Natural killer cell (primary cell): ENCODE results near the gene SHISA6. TPM values are rescaled to one million over a fixed set of nuclear protein-coding genes. Genes with fewer than 3 reads are reported as not detected.

ENCODE experiments used
- ATAC-seq, 3 donors: fragments of 150-1000 bp in 2 of 3; fragments of 200-7000 bp in 1 of 3; cut with Tn5 transposase; 1 replicate in 1 of 3; 2 replicates in 2 of 3; pipeline ENCODE4 v1.10.0; 2021; ENCODE audit warnings: mild to moderate bottlenecking in 2 of 3, moderate library complexity in 2 of 3
- DNase-seq, 2 donors: peaks; one replicate each; pipeline versions ENCODE4 v3.0.0 to v3.0.0-alpha.2; 2013 to 2021; ENCODE audit warnings: mixed read lengths in 1 of 2
- H3K27ac ChIP-seq: one replicate; pipeline ENCODE4 v1.5.1; 2013; ENCODE audit warnings: mild to moderate bottlenecking, low read length
- H3K27me3 ChIP-seq: one replicate; pipeline ENCODE4 v1.6.1; 2013; ENCODE audit warnings: low read length; ENCODE audit not compliant: control insufficient read depth, insufficient read depth
- H3K36me3 ChIP-seq: one replicate; pipeline ENCODE4 v1.6.1; 2013; ENCODE audit warnings: low read length; ENCODE audit not compliant: control insufficient read depth, insufficient read depth
- H3K4me1 ChIP-seq: one replicate; pipeline ENCODE4 v1.6.1; 2013; ENCODE audit warnings: low read length; ENCODE audit not compliant: control insufficient read depth, insufficient read depth
- H3K4me3 ChIP-seq: one replicate; pipeline ENCODE4 v1.5.1; 2013; ENCODE audit warnings: low read length
- H3K9me3 ChIP-seq: one replicate; pipeline ENCODE4 v1.6.1; 2013; ENCODE audit warnings: low read length; ENCODE audit not compliant: control insufficient read depth, insufficient read depth
- H3K27ac Mint-ChIP-seq, 2 donors: one replicate each; pipeline ENCODE4 v1.8.0; 2022; ENCODE audit warnings: mild to moderate bottlenecking in 2 of 2, mixed read lengths in 2 of 2, moderate library complexity in 1 of 2
- H3K27me3 Mint-ChIP-seq, 2 donors: one replicate each; pipeline ENCODE4 v1.8.0; 2022; ENCODE audit warnings: low read depth in 2 of 2, mixed read lengths in 2 of 2
- H3K36me3 Mint-ChIP-seq: one replicate; pipeline ENCODE4 v1.8.0; 2022; ENCODE audit warnings: mixed read lengths
- H3K4me1 Mint-ChIP-seq, 2 donors: one replicate each; pipeline ENCODE4 v1.8.0; 2022; ENCODE audit warnings: mixed read lengths in 2 of 2
- H3K4me3 Mint-ChIP-seq: one replicate; pipeline ENCODE4 v1.8.0; 2022; ENCODE audit warnings: mild to moderate bottlenecking, moderate library complexity, mixed read lengths
- H3K9me3 Mint-ChIP-seq, 2 donors: one replicate each; pipeline ENCODE4 v1.8.0; 2022; ENCODE audit warnings: mixed read lengths in 2 of 2
- WGBS: methylation state at CpG from one replicate; pipeline ENCODE4 v1.1.7; 2013; ENCODE audit warnings: missing lambda C conversion rate; ENCODE audit not compliant: insufficient coverage; 5-methylcytosine and 5-hydroxymethylcytosine counted together
- intact Hi-C: fragments of 100-400 bp; cut with micrococcal nuclease; formaldehyde crosslinking; loops from one replicate; pipeline ENCODE4 v1.14.2; 2022
- total RNA-seq, 4 donors: library from RNA; stranded (reverse); fragments of 120-200 nt in 1 of 4; gene quantifications; one replicate each; pipeline versions ENCODE4 v1.2.3 to v1.2.4, GENCODE V29; 2013 to 2022
- TF ChIP-seq, protein P1 (sequence below): fragments of 200-600 bp; IDR thresholded peaks from one replicate; pipeline ENCODE4 v1.8.0; 2022; ENCODE audit warnings: antibody characterized with exemption

The SHISA6 gene
- not detected for total RNA-seq
- total RNA-seq (2013) = not detected

DNA sequence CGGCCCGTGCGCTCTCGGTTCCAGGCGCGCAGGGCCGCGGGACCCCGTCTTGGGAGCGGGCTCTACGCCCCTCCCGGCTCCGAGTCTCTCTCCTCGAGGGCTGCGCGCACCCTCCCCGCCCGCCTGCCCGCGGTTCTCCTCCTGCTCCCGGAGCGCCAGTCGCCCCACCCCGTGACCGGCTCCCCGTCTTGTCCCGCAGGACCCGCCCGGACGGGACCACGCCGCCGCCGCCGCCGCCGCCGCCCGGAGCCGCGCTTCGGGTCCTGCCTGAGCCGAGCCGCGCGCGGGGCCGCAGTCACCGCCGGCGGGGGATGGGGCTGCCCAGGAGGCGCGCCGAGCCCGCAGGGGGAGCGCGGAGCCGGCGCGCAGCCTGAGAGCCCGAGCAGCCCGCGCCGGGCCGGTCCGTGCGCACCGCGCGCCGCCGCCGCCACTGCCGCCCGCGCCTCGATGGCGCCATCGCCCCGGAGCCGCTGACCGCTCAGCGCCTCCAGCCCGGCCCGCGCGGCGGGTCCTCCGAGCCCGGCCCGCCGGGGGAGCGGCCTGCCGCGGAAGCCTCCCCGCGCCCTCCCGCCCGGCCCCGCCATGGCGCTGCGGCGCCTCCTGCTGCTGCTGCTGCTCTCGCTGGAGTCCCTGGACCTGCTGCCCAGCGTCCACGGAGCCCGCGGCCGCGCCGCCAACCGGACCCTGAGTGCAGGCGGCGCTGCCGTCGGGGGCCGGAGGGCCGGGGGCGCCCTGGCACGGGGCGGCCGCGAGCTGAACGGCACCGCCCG, at the start of gene SHISA6:
Gene SHISA6, plus strand, starts transcription at position 373 of the 770 bp plus-strand sequence.
- Histone ChIP-seq H3K9me3 (no peaks in the 10 kb centered on the region), H3K36me3 (no peaks in the 10 kb centered on the region), H3K27ac (no peak within 1 kb of the TSS), H3K27me3 (peaks cover 5% of the 10 kb centered on the region), H3K4me3 (no peak within 1 kb of the TSS), H3K4me1 (no peaks in the 10 kb centered on the region)
- Mint-ChIP-seq H3K27ac (no peak within 1 kb of the TSS), H3K4me1 (peaks cover 0 to 5% of the 10 kb centered on the region in 2 donors), H3K4me3 (no peak within 1 kb of the TSS), H3K27me3 (peaks cover 49 to 52% of the 10 kb centered on the region in 2 donors), H3K9me3 (peaks cover 2 to 3% of the 10 kb centered on the region in 2 donors), H3K36me3 (no peaks in the 10 kb centered on the region)
- intact Hi-C loops = no loop called here
- ATAC-seq = no peak
- TF ChIP-seq, protein P1, sequence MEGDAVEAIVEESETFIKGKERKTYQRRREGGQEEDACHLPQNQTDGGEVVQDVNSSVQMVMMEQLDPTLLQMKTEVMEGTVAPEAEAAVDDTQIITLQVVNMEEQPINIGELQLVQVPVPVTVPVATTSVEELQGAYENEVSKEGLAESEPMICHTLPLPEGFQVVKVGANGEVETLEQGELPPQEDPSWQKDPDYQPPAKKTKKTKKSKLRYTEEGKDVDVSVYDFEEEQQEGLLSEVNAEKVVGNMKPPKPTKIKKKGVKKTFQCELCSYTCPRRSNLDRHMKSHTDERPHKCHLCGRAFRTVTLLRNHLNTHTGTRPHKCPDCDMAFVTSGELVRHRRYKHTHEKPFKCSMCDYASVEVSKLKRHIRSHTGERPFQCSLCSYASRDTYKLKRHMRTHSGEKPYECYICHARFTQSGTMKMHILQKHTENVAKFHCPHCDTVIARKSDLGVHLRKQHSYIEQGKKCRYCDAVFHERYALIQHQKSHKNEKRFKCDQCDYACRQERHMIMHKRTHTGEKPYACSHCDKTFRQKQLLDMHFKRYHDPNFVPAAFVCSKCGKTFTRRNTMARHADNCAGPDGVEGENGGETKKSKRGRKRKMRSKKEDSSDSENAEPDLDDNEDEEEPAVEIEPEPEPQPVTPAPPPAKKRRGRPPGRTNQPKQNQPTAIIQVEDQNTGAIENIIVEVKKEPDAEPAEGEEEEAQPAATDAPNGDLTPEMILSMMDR = no peak
- DNase-seq = no peak
- 6% methylated on average over 126 of the region's 126 CpGs for WGBS

DNA sequence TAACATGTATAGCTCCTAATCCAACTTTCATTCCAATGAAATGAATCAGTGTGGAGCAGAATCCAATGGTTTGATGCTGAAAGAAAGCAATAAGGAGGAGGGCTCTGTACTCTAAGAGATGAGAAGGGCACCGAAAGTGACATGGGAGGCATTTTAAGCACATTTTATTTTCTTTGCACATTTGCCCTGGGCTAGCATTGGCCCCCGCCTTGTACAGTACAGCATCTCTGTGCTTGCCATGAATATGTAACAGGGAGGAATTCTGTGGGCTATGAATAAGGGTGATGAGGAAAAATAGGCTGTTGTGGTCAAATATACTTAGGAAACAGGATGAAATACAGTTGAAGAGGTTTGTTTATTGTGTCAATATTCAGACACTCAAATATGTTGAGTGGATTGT, 45.2 kb upstream of the SHISA6 start:
- H3K27me3 Mint-ChIP-seq = no peaks in the 10 kb centered on the region
- intact Hi-C loops = no loop called here
- no peaks in the 10 kb centered on the region for H3K4me1 Mint-ChIP-seq
- Histone ChIP-seq H3K9me3 (peaks cover 2% of the 10 kb centered on the region), H3K4me3 (no peak overlapping the region), H3K27me3 (no peaks in the 10 kb centered on the region), H3K4me1 (no peaks in the 10 kb centered on the region), H3K36me3 (no peaks in the 10 kb centered on the region), H3K27ac (no peak overlapping the region)
- 71% methylated on average over 2 of the region's 2 CpGs for WGBS
- ATAC-seq (no peak), DNase-seq (no peak)
- H3K4me3 Mint-ChIP-seq = no peak overlapping the region
- H3K36me3 Mint-ChIP-seq = no peaks in the 10 kb centered on the region
- H3K9me3 Mint-ChIP-seq = peaks cover 0 to 2% of the 10 kb centered on the region in 2 donors
- H3K27ac Mint-ChIP-seq = no peak overlapping the region
- TF ChIP-seq, protein P1 = no peak

DNA sequence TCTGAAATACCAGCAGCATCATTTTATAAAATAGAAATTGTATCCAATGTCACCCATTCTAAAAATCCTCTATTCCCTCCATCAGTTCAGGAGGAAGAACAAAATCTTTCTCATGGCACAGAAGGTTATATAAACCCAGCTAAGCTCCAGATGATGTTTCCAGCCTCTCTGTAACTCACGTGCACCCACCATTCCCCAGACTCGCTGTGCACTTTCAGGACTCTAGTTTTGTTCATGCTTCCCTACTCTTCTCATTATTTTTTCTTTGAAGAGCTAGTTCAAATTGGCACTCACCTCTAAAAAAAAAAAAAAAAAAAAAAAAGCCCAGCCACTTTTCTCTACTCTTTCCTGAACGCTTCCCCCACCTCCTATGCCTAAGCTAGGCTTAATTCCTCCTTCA, 36.0 kb upstream of the SHISA6 start:
- ATAC-seq (no peak), DNase-seq (no peak)
- TF ChIP-seq, protein P1 = no peak
- H3K27ac Mint-ChIP-seq = no peak overlapping the region
- H3K4me1 ChIP-seq = no peaks in the 10 kb centered on the region
- no peaks in the 10 kb centered on the region for H3K36me3 ChIP-seq
- peaks cover 0 to 3% of the 10 kb centered on the region in 2 donors for H3K27me3 Mint-ChIP-seq
- WGBS = 79% methylated on average over 2 of the region's 3 CpGs
- H3K27ac ChIP-seq = no peak overlapping the region
- no peak overlapping the region for H3K4me3 Mint-ChIP-seq
- no peak overlapping the region for H3K4me3 ChIP-seq
- H3K9me3 ChIP-seq = peaks cover 2% of the 10 kb centered on the region
- peaks cover 0 to 5% of the 10 kb centered on the region in 2 donors for H3K9me3 Mint-ChIP-seq
- no peaks in the 10 kb centered on the region for H3K27me3 ChIP-seq
- no peaks in the 10 kb centered on the region for H3K36me3 Mint-ChIP-seq
- H3K4me1 Mint-ChIP-seq = no peaks in the 10 kb centered on the region
- intact Hi-C loops = no loop called here

DNA sequence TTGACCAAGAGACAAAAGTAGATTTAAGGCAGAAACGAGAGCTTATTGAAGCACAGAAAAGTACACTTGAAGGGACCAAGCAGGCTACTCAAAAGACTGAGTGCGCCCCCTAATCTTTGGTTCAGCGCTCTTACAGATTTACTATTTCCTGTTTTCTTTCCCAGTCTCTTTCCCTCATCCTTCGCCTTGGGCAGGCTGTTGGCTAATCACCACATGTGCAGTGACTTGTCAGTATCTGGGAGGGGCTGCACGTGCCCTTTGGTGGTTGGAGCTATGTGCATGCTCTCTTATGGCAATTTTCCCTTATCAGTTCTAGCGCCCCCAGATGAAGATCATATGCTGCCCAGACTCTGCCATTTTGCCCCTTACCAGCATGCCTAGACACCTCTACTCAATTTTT, 35.4 kb upstream of the SHISA6 start:
- Histone ChIP-seq H3K27ac (no peak overlapping the region), H3K4me1 (no peaks in the 10 kb centered on the region), H3K36me3 (no peaks in the 10 kb centered on the region), H3K27me3 (no peaks in the 10 kb centered on the region), H3K4me3 (no peak overlapping the region), H3K9me3 (peaks cover 2% of the 10 kb centered on the region)
- H3K4me3 Mint-ChIP-seq = no peak overlapping the region
- DNase-seq (no peak), ATAC-seq (no peak)
- peaks cover 5 to 8% of the 10 kb centered on the region in 2 donors for H3K9me3 Mint-ChIP-seq
- H3K4me1 Mint-ChIP-seq = no peaks in the 10 kb centered on the region
- no peaks in the 10 kb centered on the region for H3K36me3 Mint-ChIP-seq
- TF ChIP-seq, protein P1 = no peak
- 31% methylated on average over 6 of the region's 6 CpGs for WGBS
- intact Hi-C loops = no loop called here
- peaks cover 0 to 3% of the 10 kb centered on the region in 2 donors for H3K27me3 Mint-ChIP-seq
- H3K27ac Mint-ChIP-seq = no peak overlapping the region
